ENCODE results near the gene TYK2. TPM values are rescaled to one million over a fixed set of nuclear protein-coding genes. Genes with fewer than 3 reads are reported as not detected.
"Not testable (repeated sequence)": the region's sequence is repeated elsewhere in the genome, so short reads cannot be mapped to it uniquely, and the experiment has no call there.

Gene TYK2
- total RNA-seq, 1 donor from 2014 or later = 80.7 TPM

- Histone ChIP-seq H3K4me1 (peaks cover 0 to 14% of the 10 kb centered on the region in 2 donors), H3K36me3 (peaks cover 0 to 20% of the 10 kb centered on the region in 2 donors), H3K27me3 (no peaks in the 10 kb centered on the region), H3K4me3 (no peak overlapping the region), H3K27ac (no peak overlapping the region), H3K9me3 (no peaks in the 10 kb centered on the region)
- no peak for DNase-seq (ENCODE audit: low spot score in 2 of 2)
- intact Hi-C loops (cut with DNase I) = no loop called here
- no peak for TF ChIP-seq CTCF (IDR thresholded peaks at IDR 0.05)
These were observed 2.2 kb downstream of the TYK2 start for GRCh38 chr19:10378124-10378523.

GRCh38 chr19:10377140-10377640 is 3.2 kb downstream of the TYK2 start:
- not testable (repeated sequence) for H3K27ac ChIP-seq; DNase-seq (ENCODE audit: low spot score in 2 of 2)
- H3K36me3 ChIP-seq = peaks cover 0 to 20% of the 10 kb centered on the region in 2 donors

GRCh38 chr19:10374931-10375330 is 5.4 kb downstream of the TYK2 start:
- peaks cover 6 to 27% of the 10 kb centered on the region in 2 donors for H3K36me3 ChIP-seq
- intact Hi-C loops (cut with DNase I) = no loop called here
- no peak for TF ChIP-seq CTCF (IDR thresholded peaks at IDR 0.05)
- no peak for DNase-seq (ENCODE audit: low spot score in 2 of 2)
- no peak overlapping the region for H3K4me3 ChIP-seq
- peaks cover 0 to 9% of the 10 kb centered on the region in 2 donors for H3K4me1 ChIP-seq
- H3K9me3 ChIP-seq = no peaks in the 10 kb centered on the region
- H3K27ac ChIP-seq = no peak overlapping the region
- no peaks in the 10 kb centered on the region for H3K27me3 ChIP-seq

More at GRCh38 chr19:10377140-10377640, 3.2 kb downstream of the TYK2 start:
- H3K4me3 ChIP-seq; H3K27me3 ChIP-seq; H3K9me3 ChIP-seq; intact Hi-C loops (cut with DNase I): not testable (repeated sequence)
- peaks cover 0 to 14% of the 10 kb centered on the region in 2 donors for H3K4me1 ChIP-seq

GRCh38 chr19:10372690-10373089 is 7.7 kb downstream of the TYK2 start:
- no peak for DNase-seq (ENCODE audit: low spot score in 2 of 2)
- Histone ChIP-seq H3K4me1 (no peaks in the 10 kb centered on the region), H3K9me3 (no peaks in the 10 kb centered on the region), H3K27me3 (no peaks in the 10 kb centered on the region), H3K4me3 (no peak overlapping the region), H3K36me3 (peaks cover 21 to 46% of the 10 kb centered on the region in 2 donors), H3K27ac (no peak overlapping the region)
- TF ChIP-seq CTCF (IDR thresholded peaks at IDR 0.05) = no peak
- intact Hi-C loops (cut with DNase I) = no loop called here

- peaks cover 57 to 68% of the 10 kb centered on the region in 2 donors for H3K36me3 ChIP-seq
These were observed 12.1 kb downstream of the TYK2 start for GRCh38 chr19:10368101-10368803.

GRCh38 chr19:10366950-10367512 is 13.3 kb downstream of the TYK2 start:
- H3K27ac ChIP-seq; H3K4me1 ChIP-seq; DNase-seq (ENCODE audit: low spot score in 2 of 2); H3K4me3 ChIP-seq; H3K27me3 ChIP-seq; H3K9me3 ChIP-seq; intact Hi-C loops (cut with DNase I): not testable (repeated sequence)
- peaks cover 62 to 78% of the 10 kb centered on the region in 2 donors for H3K36me3 ChIP-seq

More at GRCh38 chr19:10368101-10368803, 12.1 kb downstream of the TYK2 start:
- Histone ChIP-seq H3K4me3 (no peak overlapping the region), H3K27ac (no peak overlapping the region), H3K4me1 (no peaks in the 10 kb centered on the region), H3K27me3 (no peaks in the 10 kb centered on the region), H3K9me3 (no peaks in the 10 kb centered on the region)
- DNase-seq (ENCODE audit: low spot score in 2 of 2) = no peak
- intact Hi-C loops (cut with DNase I) = no loop called here
- no peak for TF ChIP-seq CTCF (IDR thresholded peaks at IDR 0.05)
